IMR-90 (cell line): ENCODE measurements around the gene ZYG11B. TPM values are rescaled to one million over a fixed set of nuclear protein-coding genes. Genes with fewer than 3 reads are reported as not detected.
A peak's percentile ranks its signal among the peaks of the same experiment; 100 is the strongest.

Source experiments
- ATAC-seq: fragments of 200-7000 bp; cut with Tn5 transposase; 2 replicates; pipeline ENCODE4 v1.9.1; 2020; ENCODE audit warnings: low read depth, mild to moderate bottlenecking, moderate library complexity
- BruUV-seq: library from RNA; stranded (reverse); fragments of 400-500 nt; replicated peaks from 2 replicates; lab custom pipeline; 2021; lab: Mats Ljungman, UMichigan
- CTCF ChIA-PET: fragments of 300-600 bp; formaldehyde crosslinking; extraction: SDS; loops from one replicate; lab custom pipeline; 2021; ENCODE audit warnings: antibody characterized with exemption; lab: Yijun Ruan, JAX
- POLR2A ChIA-PET: fragments of 300-600 bp; sonication (Branson Sonifier 250); formaldehyde crosslinking; loops from one replicate; lab custom pipeline; 2022; ENCODE audit warnings: antibody characterized with exemption; ENCODE audit not compliant: unreplicated experiment; lab: Charles Lee
- DNase-seq: peaks from one replicate; pipeline ENCODE4 v3.0.0; 2013
- H2AFZ ChIP-seq: replicated peaks from 2 replicates; pipeline ENCODE3; 2013; ENCODE audit warnings: low read length, mild to moderate bottlenecking; ENCODE audit not compliant: poor library complexity
- H2AK5ac ChIP-seq: 2 replicates; pipeline ENCODE4 v1.6.1; 2013; ENCODE audit warnings: low read depth, low read length, inconsistent platforms
- H2AK9ac ChIP-seq: replicated peaks from 2 replicates; pipeline ENCODE3; 2013; ENCODE audit warnings: mild to moderate bottlenecking, low read depth, low read length, moderate library complexity; ENCODE audit not compliant: poor library complexity
- H2BK120ac ChIP-seq: 2 replicates; pipeline ENCODE4 v1.6.1; 2013; ENCODE audit warnings: low read depth, low read length, inconsistent platforms
- H2BK15ac ChIP-seq: 3 replicates; pipeline ENCODE4 v1.6.1; 2013; ENCODE audit warnings: low read depth, low read length, inconsistent platforms
- H2BK20ac ChIP-seq: 2 replicates; pipeline ENCODE4 v1.6.1; 2013; ENCODE audit warnings: low read depth, mild to moderate bottlenecking, inconsistent platforms, low read length, moderate library complexity
- H2BK5ac ChIP-seq: 2 replicates; pipeline ENCODE4 v1.6.1; 2013; ENCODE audit warnings: mild to moderate bottlenecking, low read depth, low read length, inconsistent platforms; ENCODE audit not compliant: poor library complexity, severe bottlenecking
- H3K14ac ChIP-seq: replicated peaks from 2 replicates; pipeline ENCODE4 v1.6.1; 2013; ENCODE audit warnings: low read depth, low read length, inconsistent platforms
- H3K18ac ChIP-seq: 2 replicates; pipeline ENCODE4 v1.6.1; 2013; ENCODE audit warnings: low read depth, low read length, control low read depth
- H3K23ac ChIP-seq: 2 replicates; pipeline ENCODE4 v1.6.1; 2013; ENCODE audit warnings: low read depth, low read length, inconsistent platforms
- H3K27ac ChIP-seq: 2 replicates; pipeline ENCODE4 v1.5.1; 2013; ENCODE audit warnings: mild to moderate bottlenecking, control low read depth, low read length; ENCODE audit not compliant: insufficient read depth
- H3K27me3 ChIP-seq: 2 replicates; pipeline ENCODE4 v1.6.1; 2013; ENCODE audit warnings: low read length; ENCODE audit not compliant: control insufficient read depth, insufficient read depth
- H3K36me3 ChIP-seq: 2 replicates; pipeline ENCODE4 v1.6.1; 2013; ENCODE audit warnings: low read length, mixed read lengths; ENCODE audit not compliant: control insufficient read depth, insufficient read depth
- H3K4ac ChIP-seq: 2 replicates; pipeline ENCODE4 v1.6.1; 2013; ENCODE audit warnings: low read depth, low read length, inconsistent platforms
- H3K4me1 ChIP-seq: 2 replicates; pipeline ENCODE4 v1.6.1; 2013; ENCODE audit warnings: low read length, mixed read lengths; ENCODE audit not compliant: control insufficient read depth, insufficient read depth
- H3K4me2 ChIP-seq: 2 replicates; pipeline ENCODE4 v1.6.1; 2013; ENCODE audit warnings: low read depth, mild to moderate bottlenecking, control low read depth, low read length, moderate library complexity
- H3K4me3 ChIP-seq: 2 replicates; pipeline ENCODE4 v1.5.1; 2013; ENCODE audit warnings: low read depth, mild to moderate bottlenecking, control low read depth, low read length, moderate library complexity; ENCODE audit not compliant: insufficient read depth
- H3K56ac ChIP-seq: 2 replicates; pipeline ENCODE4 v1.6.1; 2013; ENCODE audit warnings: low read length, inconsistent platforms; ENCODE audit not compliant: insufficient read depth; ENCODE audit errors: extremely low read depth
- H3K79me1 ChIP-seq, 2 experiments: 2 replicates each; pipeline ENCODE4 v1.6.1; 2013; ENCODE audit warnings: low read length in 2 of 2, inconsistent platforms in 1 of 2, low read depth in 1 of 2
- H3K9ac ChIP-seq: 2 replicates; pipeline ENCODE4 v1.6.1; 2013; ENCODE audit warnings: low read depth, low read length, control low read depth
- H3K9me1 ChIP-seq: 2 replicates; pipeline ENCODE4 v1.6.1; 2013; ENCODE audit warnings: low read length, inconsistent platforms; ENCODE audit not compliant: insufficient read depth
- H3K9me3 ChIP-seq: 2 replicates; pipeline ENCODE4 v1.6.1; 2013; ENCODE audit warnings: low read length; ENCODE audit not compliant: control insufficient read depth, insufficient read depth
- H4K20me1 ChIP-seq: 2 replicates; pipeline ENCODE4 v1.6.1; 2013; ENCODE audit warnings: low read length, inconsistent platforms; ENCODE audit not compliant: insufficient read depth
- H4K5ac ChIP-seq: 2 replicates; pipeline ENCODE4 v1.6.1; 2013; ENCODE audit warnings: mild to moderate bottlenecking, low read depth, low read length, control low read depth
- H4K8ac ChIP-seq, 2 experiments: 2 replicates each; pipeline ENCODE4 v1.6.1; 2013; ENCODE audit warnings: low read depth in 2 of 2, low read length in 2 of 2, control low read depth in 1 of 2, inconsistent platforms in 1 of 2
- H4K91ac ChIP-seq: 2 replicates; pipeline ENCODE4 v1.6.1; 2013; ENCODE audit warnings: low read depth, low read length, inconsistent platforms; ENCODE audit not compliant: insufficient read depth
- BHLHE40 ChIP-seq: fragments of 150-350 bp; IDR thresholded peaks from 2 replicates; pipeline ENCODE4 v1.6.1; 2016; ENCODE audit warnings: mild to moderate bottlenecking, low read depth, low read length
- CEBPB ChIP-seq: IDR thresholded peaks from 2 replicates; pipeline ENCODE4 v1.6.1; 2012; ENCODE audit warnings: low read depth, low read length, improper control_type of control experiment
- CHD1 ChIP-seq: IDR thresholded peaks from 2 replicates; pipeline ENCODE4 v1.6.1; 2012; ENCODE audit warnings: low read depth, low read length, improper control_type of control experiment
- CTCF ChIP-seq: conservative IDR thresholded peaks from 2 replicates; pipeline ENCODE4 v1.5.1; 2012; ENCODE audit warnings: mild to moderate bottlenecking, low read depth, low read length, improper control_type of control experiment
- ELK1 ChIP-seq: fragments of 150-350 bp; IDR thresholded peaks from 2 replicates; pipeline ENCODE4 v1.6.1; 2016; ENCODE audit warnings: low read depth, mild to moderate bottlenecking, low read length, moderate library complexity, borderline replicate concordance
- FOS ChIP-seq: fragments of 150-350 bp; IDR thresholded peaks from 2 replicates; pipeline ENCODE4 v1.6.1; 2016; ENCODE audit warnings: low read depth, low read length
- MAFK ChIP-seq: IDR thresholded peaks from 2 replicates; pipeline ENCODE4 v1.6.1; 2012; ENCODE audit warnings: low read depth, low read length, improper control_type of control experiment
- MAZ ChIP-seq: IDR thresholded peaks from 2 replicates; pipeline ENCODE4 v1.6.1; 2012; ENCODE audit warnings: low read depth, mild to moderate bottlenecking, low read length, improper control_type of control experiment, moderate library complexity, borderline replicate concordance
- MXI1 ChIP-seq: IDR thresholded peaks from 2 replicates; pipeline ENCODE4 v1.6.1; 2012; ENCODE audit warnings: low read depth, mild to moderate bottlenecking, low read length, moderate library complexity, borderline replicate concordance
- NFE2L2 ChIP-seq: fragments of 150-350 bp; IDR thresholded peaks from 2 replicates; pipeline ENCODE4 v1.6.1; 2016; ENCODE audit warnings: low read depth, mild to moderate bottlenecking, low read length
- POLR2A ChIP-seq: IDR thresholded peaks from 2 replicates; pipeline ENCODE4 v1.6.1; 2012; ENCODE audit warnings: mild to moderate bottlenecking, low read depth, low read length
- RAD21 ChIP-seq: IDR thresholded peaks from 2 replicates; pipeline ENCODE4 v1.6.1; 2012; ENCODE audit warnings: low read length, improper control_type of control experiment
- RCOR1 ChIP-seq: IDR thresholded peaks from 2 replicates; pipeline ENCODE4 v1.6.1; 2012; ENCODE audit warnings: mild to moderate bottlenecking, low read length, improper control_type of control experiment; ENCODE audit not compliant: insufficient replicate concordance
- RFX5 ChIP-seq: IDR thresholded peaks from 2 replicates; pipeline ENCODE4 v1.8.0; 2012; ENCODE audit warnings: low read depth, mild to moderate bottlenecking, low read length, moderate library complexity
- SMC3 ChIP-seq: fragments of 150-350 bp; IDR thresholded peaks from 2 replicates; pipeline ENCODE4 v1.6.1; 2016; ENCODE audit warnings: low read depth, mild to moderate bottlenecking, antibody characterized with exemption, low read length, moderate library complexity
- WGBS, 2 experiments: methylation state at CpG; one replicate each; pipeline versions ENCODE4 v1.1.5 to v1.1.7; 2013; ENCODE audit warnings: missing lambda C conversion rate in 2 of 2; ENCODE audit not compliant: insufficient read length in 1 of 2; ENCODE audit errors: extremely low coverage in 2 of 2; 5-methylcytosine and 5-hydroxymethylcytosine counted together
- dilution Hi-C: fragments of 300-500 bp; cut with HindIII; formaldehyde crosslinking; loops from one replicate; pipeline ENCODE4 v1.14.3; 2018; ENCODE audit warnings: low sequenced_read_pairs; ENCODE audit not compliant: unreplicated experiment
- in situ Hi-C: fragments of 300-500 bp; cut with MboI; formaldehyde crosslinking; loops from 3 replicates; pipeline ENCODE4 v1.14.3; 2019; ENCODE audit warnings: low sequenced_read_pairs, inconsistent platforms, mixed read lengths
- intact Hi-C: fragments of 100-400 bp; cut with micrococcal nuclease; formaldehyde crosslinking; loops from 2 replicates; pipeline ENCODE4 v1.10.0; 2022
- polyA plus RNA-seq, 3 experiments: library from polyadenylated mRNA; depleted of rRNA; stranded (reverse); fragments of >200 nt; gene quantifications; 2 replicates each; pipeline ENCODE4 v1.2.3, GENCODE V29; 2012; ENCODE audit warnings: low replicate concordance in 1 of 3
- total RNA-seq: library from RNA; depleted of rRNA; stranded (reverse); fragments of >200 nt; gene quantifications from 2 replicates; pipeline ENCODE4 v1.2.3, GENCODE V29; 2012

ZYG11B gene
- total and polyA plus RNA-seq, 2 of the 4 experiments (the other 2 are of a cell fraction), result 8.1 to 55.2 TPM

- Histone ChIP-seq H2AFZ (no peak overlapping the region), H4K8ac (0 out of 4 replicates have a peak overlapping the region, but pooled peaks of 1 of the 2 experiments have one; percentile 20), H3K27ac (no peak overlapping the region), H3K4me3 (no peak overlapping the region), H3K27me3 (no peaks in the 10 kb centered on the region), H3K36me3 (no peaks in the 10 kb centered on the region), H3K4ac (peak overlapping the region; percentile 29), H3K9me1 (peaks cover 10% of the 10 kb centered on the region), H3K18ac (no peak overlapping the region), H3K23ac (no peak overlapping the region), H2BK5ac (no peak overlapping the region), H3K9ac (no peak overlapping the region), H2BK20ac (peak overlapping the region; percentile 25; the same call in 1 of the 2 replicates), H2BK15ac (no peak overlapping the region; the same call in 2 of the 3 replicates), H4K5ac (no peak overlapping the region), H2AK9ac (peak overlapping the region; percentile 28), H3K9me3 (no peaks in the 10 kb centered on the region), H3K4me2 (no peak overlapping the region), H2BK120ac (peak overlapping the region; percentile 34; the same call in 1 of the 2 replicates), H2AK5ac (peak overlapping the region; percentile 43), H3K56ac (no peak overlapping the region), H4K20me1 (no peaks in the 10 kb centered on the region), H3K4me1 (peaks cover 4% of the 10 kb centered on the region), H3K14ac (0 out of 2 replicates have a peak overlapping the region, but pooled peaks have one; percentile 29), H3K79me1 (peaks cover 0 to 4% of the 10 kb centered on the region in 2 experiments; a peak in 1 of 4 replicates), H4K91ac (peak overlapping the region; percentile 15; the same call in 1 of the 2 replicates)
- TF ChIP-seq CEBPB, result no peak
- no peak for TF ChIP-seq CHD1
- no peak for TF ChIP-seq POLR2A
- TF ChIP-seq NFE2L2, result no peak
- TF ChIP-seq RAD21, result no peak
- no peak for TF ChIP-seq MAFK
- TF ChIP-seq SMC3, result no peak
- TF ChIP-seq RCOR1, result no peak
- no peak for TF ChIP-seq FOS
- no peak for TF ChIP-seq ELK1
- TF ChIP-seq MAZ, result no peak
- no peak for TF ChIP-seq RFX5
- no peak for TF ChIP-seq MXI1
- TF ChIP-seq BHLHE40, result no peak
- TF ChIP-seq CTCF, result no peak
- POLR2A ChIA-PET, result no interaction called here
- in situ Hi-C loops, result loop anchor here (10.0 kb wide), 1 partner anchor 479 kb away; no protein-coding TSS in a partner anchor
- dilution Hi-C loops, result no loop called here
- BruUV-seq, result no TSS peak
- CTCF ChIA-PET, result no interaction called here
- no peak for DNase-seq
- intact Hi-C loops, result loop anchor here (10.0 kb wide), 1 partner anchor 219 kb away; the partner anchor contains the start of genes ECHDC2 and SCP2
- no peak for ATAC-seq
- 100% methylated on average over 2 of the region's 6 CpGs; no CpG with 5 or more reads in 1 of the 2 experiments for WGBS, 2 experiments
These were observed 20.1 kb upstream of the ZYG11B start for GRCh38 chr1:52706136-52706670.
